NOMO-1 treated with dmso at 0.1 percent for 144 hours (cell line): Measurements from ENCODE around the gene REN.

Experiments used
- DNase-seq: peaks from one replicate; lab custom pipeline; 2025; ENCODE audit not compliant: unreplicated experiment; lab: John Stamatoyannopoulos, UW

REN gene

GRCh38 chr1:204110894-204111633, 55.1 kb downstream of the REN start:
- DNase-seq = no peak

GRCh38 chr1:204108312-204109141, 57.6 kb downstream of the REN start:
- no peak for DNase-seq

- no peak for DNase-seq
These were observed 58.2 kb downstream of the REN start for GRCh38 chr1:204107892-204108291.

- DNase-seq = no peak
These were observed 59.3 kb downstream of the REN start for GRCh38 chr1:204106825-204107224.

GRCh38 chr1:204105131-204105515, 61.0 kb downstream of the REN start:
- no peak for DNase-seq
